ENCODE results near the gene SMYD4. TPM values are rescaled to one million over a fixed set of nuclear protein-coding genes. Genes with fewer than 3 reads are reported as not detected.

SMYD4 gene
- total and polyA plus RNA-seq, 9 of the 15 experiments (the other 6 are each of a cell fraction or from before 2014, with no cell fraction given) = 1.3 to 10.2 (median 6.7) TPM

DNA sequence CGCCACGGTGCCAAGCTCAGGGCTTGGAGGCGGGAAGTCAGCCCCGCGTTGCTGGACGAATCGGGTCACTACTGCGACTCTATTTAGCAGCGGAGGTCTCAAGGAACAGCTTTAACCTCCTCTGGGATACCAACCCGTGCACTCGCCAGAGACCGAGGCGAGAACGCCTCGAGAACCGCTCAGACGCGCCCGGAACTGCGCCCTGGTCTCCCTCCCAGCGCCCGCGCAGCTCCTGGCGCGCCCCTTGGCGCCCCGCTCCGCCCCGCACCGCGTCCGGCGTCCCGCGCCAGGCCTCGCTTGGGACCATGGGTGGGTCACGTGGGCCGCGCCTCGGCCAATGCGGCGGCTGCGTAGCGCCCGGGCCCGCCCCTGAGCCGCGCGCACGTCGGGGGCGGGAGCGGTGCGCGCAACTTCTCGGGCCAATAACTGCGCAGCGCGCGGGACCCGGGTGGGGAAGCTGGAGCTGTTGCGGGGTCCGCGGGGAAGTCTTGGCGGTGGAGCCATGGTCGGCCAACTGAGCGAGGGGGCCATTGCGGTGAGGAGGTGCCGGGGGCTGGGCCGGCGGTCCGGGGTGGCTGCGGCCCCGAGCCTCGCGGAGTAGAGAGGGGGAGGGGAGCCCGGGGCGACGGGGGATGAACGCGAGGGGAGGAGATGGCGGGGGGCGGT lies at the start of gene SMYD4, which contains the start of gene RPA1 (continued):
- TF ChIP-seq POU5F1 (IDR thresholded peaks at IDR 0.05; ENCODE audit: borderline replicate concordance, low read depth, low read length, partially characterized antibody) (no peak), NFYB (IDR thresholded peaks at IDR 0.05; ENCODE audit: extremely low read depth, insufficient read length) (peak; percentile 55), NRF1 (conservative IDR thresholded peaks at IDR 0.05 in 1 of 2, IDR thresholded peaks at IDR 0.05 in 1 of 2) (peak; percentile 90 to 92), PPARD (CRISPR knock-in tag; IDR thresholded peaks at IDR 0.05) (no peak), HDAC1 (IDR thresholded peaks at IDR 0.05) (0 out of 4 replicates have a peak, but pooled peaks of 1 of the 2 experiments have one; percentile 50), ZNF175 (CRISPR knock-in tag; IDR thresholded peaks at IDR 0.05; ENCODE audit: low read depth) (no peak), ETV1 (tag; conservative IDR thresholded peaks at IDR 0.05; ENCODE audit: low read depth) (no peak), ZBTB7A (IDR thresholded peaks at IDR 0.05; ENCODE audit: borderline replicate concordance, control insufficient read depth, low read depth, low read length) (peak; percentile 50; the same call in 1 of the 2 replicates), ZBTB17 (CRISPR knock-in tag; IDR thresholded peaks at IDR 0.05) (no peak), TARDBP (IDR thresholded peaks at IDR 0.05) (peak; percentile 70; the same call in 1 of the 2 replicates), SIX5 (IDR thresholded peaks at IDR 0.05; ENCODE audit: borderline replicate concordance in 1 of 2, insufficient read depth in 1 of 2, low read depth in 1 of 2, low read length in 2 of 2) (no peak), SP1 (CRISPR knock-in tag; IDR thresholded peaks at IDR 0.05) (no peak), ZNF589 (CRISPR knock-in tag; IDR thresholded peaks at IDR 0.05; ENCODE audit: low read depth) (no peak), ATF1 (CRISPR knock-in tag; IDR thresholded peaks at IDR 0.05) (no peak), ATF1 (tag; IDR thresholded peaks at IDR 0.05) (peak; percentile 46), SNRNP70 (optimal IDR thresholded peaks at IDR 0.05; ENCODE audit: low read depth, low read length) (no peak), YY1 (IDR thresholded peaks at IDR 0.05; ENCODE audit: borderline replicate concordance in 1 of 3, control insufficient read depth in 1 of 3, extremely low read depth in 1 of 3, insufficient read depth in 3 of 3, insufficient read length in 1 of 3, insufficient replicate concordance in 2 of 3, low read depth in 1 of 3, low read length in 2 of 3) (peak in 2 of 3 experiments; percentile 23 to 46), ZNF197 (CRISPR knock-in tag; IDR thresholded peaks at IDR 0.05; ENCODE audit: low read depth) (no peak), XRCC3 (IDR thresholded peaks at IDR 0.05) (no peak), ZNF75A (CRISPR knock-in tag; IDR thresholded peaks at IDR 0.05) (no peak), CHD2 (IDR thresholded peaks at IDR 0.05; ENCODE audit: low read depth, low read length) (no peak), SIN3B (IDR thresholded peaks at IDR 0.05; ENCODE audit: low read depth) (peak; percentile 51; the same call in 1 of the 2 replicates), MTA3 (IDR thresholded peaks at IDR 0.05; ENCODE audit: borderline replicate concordance) (0 out of 2 replicates have a peak, but pooled peaks have one; percentile 31), MAFG (tag; conservative IDR thresholded peaks at IDR 0.05) (no peak), PTRF (tag; IDR thresholded peaks at IDR 0.05) (no peak)
- TF ChIP-seq, protein P1, sequence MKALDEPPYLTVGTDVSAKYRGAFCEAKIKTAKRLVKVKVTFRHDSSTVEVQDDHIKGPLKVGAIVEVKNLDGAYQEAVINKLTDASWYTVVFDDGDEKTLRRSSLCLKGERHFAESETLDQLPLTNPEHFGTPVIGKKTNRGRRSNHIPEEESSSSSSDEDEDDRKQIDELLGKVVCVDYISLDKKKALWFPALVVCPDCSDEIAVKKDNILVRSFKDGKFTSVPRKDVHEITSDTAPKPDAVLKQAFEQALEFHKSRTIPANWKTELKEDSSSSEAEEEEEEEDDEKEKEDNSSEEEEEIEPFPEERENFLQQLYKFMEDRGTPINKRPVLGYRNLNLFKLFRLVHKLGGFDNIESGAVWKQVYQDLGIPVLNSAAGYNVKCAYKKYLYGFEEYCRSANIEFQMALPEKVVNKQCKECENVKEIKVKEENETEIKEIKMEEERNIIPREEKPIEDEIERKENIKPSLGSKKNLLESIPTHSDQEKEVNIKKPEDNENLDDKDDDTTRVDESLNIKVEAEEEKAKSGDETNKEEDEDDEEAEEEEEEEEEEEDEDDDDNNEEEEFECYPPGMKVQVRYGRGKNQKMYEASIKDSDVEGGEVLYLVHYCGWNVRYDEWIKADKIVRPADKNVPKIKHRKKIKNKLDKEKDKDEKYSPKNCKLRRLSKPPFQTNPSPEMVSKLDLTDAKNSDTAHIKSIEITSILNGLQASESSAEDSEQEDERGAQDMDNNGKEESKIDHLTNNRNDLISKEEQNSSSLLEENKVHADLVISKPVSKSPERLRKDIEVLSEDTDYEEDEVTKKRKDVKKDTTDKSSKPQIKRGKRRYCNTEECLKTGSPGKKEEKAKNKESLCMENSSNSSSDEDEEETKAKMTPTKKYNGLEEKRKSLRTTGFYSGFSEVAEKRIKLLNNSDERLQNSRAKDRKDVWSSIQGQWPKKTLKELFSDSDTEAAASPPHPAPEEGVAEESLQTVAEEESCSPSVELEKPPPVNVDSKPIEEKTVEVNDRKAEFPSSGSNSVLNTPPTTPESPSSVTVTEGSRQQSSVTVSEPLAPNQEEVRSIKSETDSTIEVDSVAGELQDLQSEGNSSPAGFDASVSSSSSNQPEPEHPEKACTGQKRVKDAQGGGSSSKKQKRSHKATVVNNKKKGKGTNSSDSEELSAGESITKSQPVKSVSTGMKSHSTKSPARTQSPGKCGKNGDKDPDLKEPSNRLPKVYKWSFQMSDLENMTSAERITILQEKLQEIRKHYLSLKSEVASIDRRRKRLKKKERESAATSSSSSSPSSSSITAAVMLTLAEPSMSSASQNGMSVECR (CRISPR knock-in tag; IDR thresholded peaks at IDR 0.05) = 0 out of 2 replicates have a peak, but pooled peaks have one; percentile 43

Measured in K562 (cell line).